Activated CD4-positive, CD25-positive, alpha-beta regulatory T cell treated with anti-CD3 and anti-CD28 coated beads, Interleukin-2, amount 50 U/mL, for 16 hours (primary cell): ENCODE results near the gene SMIM27.

Experiments
- DNase-seq: peaks from one replicate; pipeline ENCODE4 v3.0.0-alpha.2; 2020; ENCODE audit warnings: low read depth, low spot score

SMIM27 gene

GRCh38 chr9:32554591-32554990 lies 2.5 kb downstream of the SMIM27 start:
- DNase-seq, result no peak

- DNase-seq, result no peak
Measured at GRCh38 chr9:32558408-32558934, 6.3 kb downstream of the SMIM27 start.

- no peak for DNase-seq
Measured at GRCh38 chr9:32565967-32566366, 13.8 kb downstream of the SMIM27 start.

- DNase-seq, result no peak
Measured at GRCh38 chr9:32566770-32567169, 14.6 kb downstream of the SMIM27 start.

- no peak for DNase-seq
Measured at GRCh38 chr9:32570262-32570661, 18.1 kb downstream of the SMIM27 start.

GRCh38 chr9:32571969-32572899 lies 20.1 kb downstream of the SMIM27 start:
- DNase-seq, result peak; percentile 58

- DNase-seq, result peak; percentile 91
Measured at GRCh38 chr9:32572900-32573523, 20.9 kb downstream of the SMIM27 start, which contains the start of gene NDUFB6. TSS of gene NDUFB6 (minus strand) at chr9:32573159. CDS start at chr9:32573060, 99 bp downstream.

GRCh38 chr9:32573821-32574220 lies 21.7 kb downstream of the SMIM27 start:
- DNase-seq, result no peak

- DNase-seq, result no peak
Measured at GRCh38 chr9:32574858-32575257, 22.7 kb downstream of the SMIM27 start.

- no peak for DNase-seq
Measured at GRCh38 chr9:32577316-32577715, 25.2 kb downstream of the SMIM27 start.

- no peak for DNase-seq
Measured at GRCh38 chr9:32578976-32579375, 26.8 kb downstream of the SMIM27 start.

GRCh38 chr9:32579706-32580331 lies 27.7 kb downstream of the SMIM27 start:
- peak; percentile 68 for DNase-seq

- DNase-seq, result no peak
Measured at GRCh38 chr9:32580631-32581300, 28.6 kb downstream of the SMIM27 start.

- DNase-seq, result no peak
Measured at GRCh38 chr9:32581512-32582143, 29.5 kb downstream of the SMIM27 start.

- no peak for DNase-seq
Measured at GRCh38 chr9:32584784-32585183, 32.7 kb downstream of the SMIM27 start.

- no peak for DNase-seq
Measured at GRCh38 chr9:32587901-32588300, 35.8 kb downstream of the SMIM27 start.

- no peak for DNase-seq
Measured at GRCh38 chr9:32589083-32589723, 37.1 kb downstream of the SMIM27 start.

GRCh38 chr9:32590476-32590875 lies 38.3 kb downstream of the SMIM27 start:
- no peak for DNase-seq

- no peak for DNase-seq
Measured at GRCh38 chr9:32590898-32591297, 38.8 kb downstream of the SMIM27 start.

GRCh38 chr9:32596096-32596865 lies 44.2 kb downstream of the SMIM27 start:
- DNase-seq, result no peak
